Activated CD4-positive, CD25-positive, alpha-beta regulatory T cell treated with anti-CD3 and anti-CD28 coated beads, Interleukin-2, amount 50 U/mL, for 72 hours (primary cell): Measurements from ENCODE around the gene DHH.
"Not testable (repeated sequence)": the region's sequence is repeated elsewhere in the genome, so short reads cannot be mapped to it uniquely, and the experiment has no call there.

Source experiments
- DNase-seq: peaks from one replicate; pipeline ENCODE4 v3.0.0; 2021

Gene DHH

DNA sequence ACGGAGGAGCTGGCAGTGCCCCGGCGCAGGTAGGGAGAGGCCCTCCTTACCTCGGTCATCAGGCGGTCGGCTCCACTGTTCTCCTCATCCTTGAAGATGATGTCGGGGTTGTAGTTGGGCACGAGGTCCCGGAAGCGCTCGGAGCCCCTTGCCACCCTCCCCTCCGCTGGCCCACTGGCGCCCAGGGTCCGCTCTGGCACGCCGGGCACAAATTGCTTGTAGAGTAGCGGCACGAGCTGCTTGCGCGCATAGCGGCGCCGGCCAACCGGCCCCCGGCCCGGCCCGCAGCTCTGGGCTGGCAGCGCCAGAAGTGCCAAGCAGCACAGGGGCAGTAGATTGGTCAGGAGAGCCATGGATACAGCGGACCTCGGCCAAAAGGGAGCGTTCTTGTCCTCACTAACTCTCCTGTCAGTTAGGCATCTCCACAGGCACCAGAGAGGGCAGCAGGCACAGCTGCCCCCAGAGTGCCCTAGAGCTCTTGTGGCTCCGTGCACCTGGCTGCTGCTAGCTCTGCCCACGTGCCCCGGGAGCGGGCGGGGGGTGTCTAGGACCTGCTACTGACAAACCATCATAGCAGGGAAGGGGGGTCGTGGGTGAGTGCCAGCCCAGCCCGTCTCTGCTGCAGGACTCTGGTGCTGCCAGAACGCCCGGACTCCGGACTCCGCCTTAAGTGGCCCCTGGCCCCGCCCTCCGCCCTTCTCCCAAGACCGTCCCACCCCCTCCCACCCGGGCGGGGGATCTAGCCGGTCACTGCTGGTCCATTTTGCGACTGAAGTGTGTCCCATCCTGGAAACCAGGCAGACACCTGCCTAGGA lies at the start of gene DHH:
DHH (minus strand) TSS at position 642 of the 815 bp plus-strand sequence; CDS start at position 353, 289 bp downstream.
- no peak for DNase-seq

DNA sequence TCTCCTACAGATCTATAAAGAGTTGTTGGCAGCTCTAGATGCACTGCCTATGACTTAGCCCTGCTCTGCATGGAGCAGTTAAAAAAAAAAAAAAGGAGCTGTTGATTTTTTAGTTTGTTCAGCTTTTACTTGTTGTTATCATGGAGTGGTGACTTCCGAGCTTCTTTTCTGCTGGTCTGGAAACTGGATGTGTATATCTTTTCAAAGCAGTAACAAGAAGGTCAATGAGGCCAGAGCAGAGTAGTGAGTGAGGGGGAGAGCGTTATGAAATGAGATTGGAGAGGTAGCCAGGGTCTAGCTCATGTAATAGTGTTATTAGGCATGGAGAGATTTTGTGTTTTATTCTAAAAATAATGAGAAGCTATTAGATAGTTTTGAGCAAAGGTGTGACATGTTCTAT lies 49.8 kb upstream of the DHH start:
- no peak for DNase-seq

DNA sequence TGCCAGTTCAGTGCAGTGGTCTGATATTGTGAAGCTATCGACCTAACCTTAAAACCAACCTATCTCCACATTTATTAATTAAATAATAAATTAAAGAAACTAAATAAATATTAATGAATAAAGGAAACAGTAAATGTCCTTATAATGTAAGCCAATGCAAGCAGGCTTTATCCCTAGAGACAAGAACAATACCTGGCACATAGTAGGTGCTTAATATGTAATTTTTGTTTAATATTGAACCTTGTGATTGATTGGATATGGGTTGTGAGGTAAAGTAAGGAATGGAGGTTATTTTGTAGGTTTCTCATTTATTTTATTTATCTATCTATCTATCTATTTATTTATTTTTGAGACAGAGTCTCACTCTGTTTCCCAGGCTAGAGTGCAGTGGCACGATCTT lies 44.4 kb upstream of the DHH start:
- no peak for DNase-seq

DNA sequence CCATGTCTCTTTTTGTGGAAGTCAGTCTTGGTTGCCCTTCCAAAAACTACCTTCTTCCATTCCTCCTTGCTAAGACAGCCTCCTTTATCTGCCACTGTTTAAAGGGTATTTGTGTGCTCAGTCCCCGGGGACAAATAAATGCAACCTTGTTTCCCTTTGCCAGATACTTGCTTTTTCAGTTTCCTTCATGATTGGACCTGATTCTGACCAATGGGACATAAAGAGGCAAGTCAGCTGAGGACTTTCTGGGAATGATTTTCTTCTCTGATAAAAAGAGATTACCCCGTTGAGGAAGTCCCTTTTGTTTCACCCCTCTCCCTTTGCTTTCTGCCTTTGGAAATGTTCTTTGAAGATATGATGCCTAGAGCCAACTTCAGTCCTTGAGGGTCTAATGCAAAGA lies 44.0 kb upstream of the DHH start:
- no peak for DNase-seq

DNA sequence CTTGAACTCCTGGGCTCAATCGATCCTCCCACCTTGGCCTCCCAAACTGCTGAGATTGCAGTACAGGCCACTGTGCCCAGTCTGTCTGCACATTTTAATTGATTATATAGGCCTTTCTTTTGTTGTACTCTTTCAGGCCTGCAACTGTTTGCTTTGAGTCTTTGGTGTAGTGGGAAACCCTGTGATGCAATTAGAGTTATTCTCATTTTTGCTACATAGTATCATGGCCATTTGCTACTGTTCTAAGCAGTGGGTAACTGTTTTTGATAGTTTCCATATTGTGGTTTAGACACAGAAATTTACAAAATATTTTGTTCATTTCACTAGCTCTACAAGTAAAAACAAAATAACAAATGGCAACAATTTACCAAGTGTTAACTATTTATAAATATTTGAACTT lies 42.9 kb upstream of the DHH start:
- DNase-seq = no peak

DNA sequence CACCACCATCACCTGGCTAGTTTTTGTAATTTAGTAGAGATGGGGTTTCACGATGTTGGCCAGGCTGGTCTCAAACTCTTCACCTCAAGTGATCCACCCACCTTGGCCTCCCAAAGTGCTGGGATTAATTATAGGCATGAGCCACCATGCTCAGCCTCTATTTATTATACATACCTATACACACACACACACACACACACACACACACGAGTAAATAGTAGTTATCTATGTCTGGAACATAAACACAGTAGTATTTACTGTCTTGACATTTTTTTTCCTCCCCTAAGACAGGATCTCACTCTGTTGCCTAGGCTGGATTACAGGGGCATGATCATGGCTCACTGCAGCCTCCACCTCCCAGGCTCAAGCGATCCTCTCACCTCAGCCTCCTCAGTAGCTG lies 42.4 kb upstream of the DHH start:
- not testable (repeated sequence) for DNase-seq

DNA sequence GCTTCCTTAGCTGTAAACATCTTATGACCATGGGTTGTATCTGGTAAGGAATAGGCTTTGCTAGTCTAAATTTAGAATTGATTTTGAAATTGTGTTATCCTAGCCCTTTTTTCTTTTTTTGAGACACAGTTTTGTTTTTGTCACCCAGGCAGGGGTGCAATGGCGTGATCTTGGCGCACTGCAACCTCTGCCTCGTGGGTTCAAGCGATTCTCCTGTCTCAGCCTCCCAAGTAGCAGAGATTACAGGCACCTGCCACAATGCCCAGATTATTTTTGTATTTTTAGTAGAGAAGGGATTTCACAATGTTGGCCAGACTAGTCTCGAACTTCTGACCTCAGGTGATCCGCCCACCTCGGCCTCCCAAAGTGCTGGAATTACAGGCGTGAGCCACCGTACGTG lies 39.0 kb upstream of the DHH start:
- DNase-seq = no peak

DNA sequence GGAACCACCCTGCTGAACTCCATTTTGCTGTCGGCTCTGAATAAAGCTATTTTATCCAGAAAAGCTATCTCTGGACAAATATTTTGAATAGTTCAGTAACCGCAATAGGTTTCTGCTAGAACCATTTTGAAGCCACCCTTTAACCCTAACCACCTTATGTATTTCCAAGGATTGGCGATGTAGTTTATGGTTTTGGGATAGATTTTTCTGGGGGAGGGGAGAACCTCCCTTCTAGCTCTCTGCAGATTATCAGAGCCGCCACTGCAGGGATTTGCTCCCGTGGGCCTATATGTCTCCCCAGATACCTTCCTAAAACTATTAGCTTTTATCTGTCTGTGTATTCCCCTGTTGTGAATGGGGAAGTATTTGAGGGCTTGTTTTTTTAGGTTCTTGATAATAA lies 38.4 kb upstream of the DHH start:
- DNase-seq = no peak

DNA sequence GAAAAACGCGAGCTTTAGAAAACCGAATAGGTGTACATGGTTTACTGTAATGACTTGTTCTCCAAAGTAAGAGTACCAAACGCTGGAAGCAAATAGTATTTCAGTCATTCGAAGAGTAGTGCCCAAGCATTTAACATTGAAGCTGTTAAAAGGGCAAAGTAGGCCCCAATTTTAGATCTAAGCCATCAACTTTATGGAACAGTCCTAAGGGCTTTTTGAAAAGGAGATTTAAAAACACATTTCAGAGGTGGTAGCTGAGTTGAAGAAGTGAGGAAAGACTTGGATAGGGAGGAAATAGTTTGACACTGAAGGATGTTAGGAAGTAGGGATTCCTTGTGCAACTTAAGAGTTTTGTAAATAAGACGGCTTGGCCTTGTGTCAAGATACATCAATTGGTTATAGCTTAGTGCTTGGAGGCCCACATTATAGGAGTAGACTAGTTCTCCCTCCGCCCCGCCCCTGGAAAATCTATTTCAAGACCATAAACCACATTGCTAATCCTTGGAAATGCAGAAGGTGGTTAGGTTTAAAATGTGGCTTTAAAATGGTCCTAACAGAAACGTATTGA lies 37.4 kb upstream of the DHH start:
- no peak for DNase-seq

DNA sequence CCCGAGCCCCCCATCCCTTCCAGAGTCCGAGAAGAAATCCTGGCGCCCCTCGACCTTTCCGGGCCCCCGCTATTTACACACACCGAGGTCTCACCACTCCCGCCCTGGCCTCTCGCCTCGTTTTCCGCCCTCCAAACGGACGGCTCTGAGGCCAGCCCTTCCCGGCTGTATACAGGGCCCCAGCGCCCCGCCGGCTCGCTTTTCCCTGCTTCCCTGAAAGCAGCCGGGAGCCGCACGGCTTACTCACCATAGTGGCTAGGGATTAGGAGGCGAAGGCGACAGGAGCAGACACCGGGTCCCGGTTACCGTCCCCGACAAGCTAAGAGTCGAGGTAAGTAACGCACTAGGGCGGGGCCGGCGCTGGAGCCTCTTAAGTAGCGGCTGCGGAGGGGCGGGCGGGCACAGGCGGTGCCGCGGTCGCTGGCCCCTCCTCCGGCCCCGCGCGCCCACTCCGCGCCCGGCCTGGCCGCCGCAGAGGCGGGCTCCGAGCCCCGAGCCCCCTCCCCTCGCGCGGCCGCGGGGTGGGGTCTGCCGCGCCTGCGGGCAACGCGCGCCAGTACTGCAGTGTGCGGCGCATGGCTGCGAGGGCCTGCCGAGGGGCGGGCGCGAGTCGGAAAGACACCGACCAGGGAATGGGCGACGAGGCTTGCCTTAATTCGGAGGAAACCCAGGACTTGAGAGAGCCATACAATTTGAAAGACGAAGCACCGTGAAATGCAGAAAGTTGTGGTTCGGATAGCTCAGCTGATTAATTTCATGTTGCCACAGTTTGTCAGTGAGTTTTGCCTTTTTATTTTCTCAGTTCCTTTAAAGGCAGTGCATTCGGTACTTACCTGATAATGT lies 36.7 kb upstream of the DHH start, which contains the start of gene TUBA1B:
TUBA1B (minus strand) TSS at position 345 of the 843 bp plus-strand sequence; CDS start at position 250, 95 bp downstream.
- peak; percentile 94 for DNase-seq

DNA sequence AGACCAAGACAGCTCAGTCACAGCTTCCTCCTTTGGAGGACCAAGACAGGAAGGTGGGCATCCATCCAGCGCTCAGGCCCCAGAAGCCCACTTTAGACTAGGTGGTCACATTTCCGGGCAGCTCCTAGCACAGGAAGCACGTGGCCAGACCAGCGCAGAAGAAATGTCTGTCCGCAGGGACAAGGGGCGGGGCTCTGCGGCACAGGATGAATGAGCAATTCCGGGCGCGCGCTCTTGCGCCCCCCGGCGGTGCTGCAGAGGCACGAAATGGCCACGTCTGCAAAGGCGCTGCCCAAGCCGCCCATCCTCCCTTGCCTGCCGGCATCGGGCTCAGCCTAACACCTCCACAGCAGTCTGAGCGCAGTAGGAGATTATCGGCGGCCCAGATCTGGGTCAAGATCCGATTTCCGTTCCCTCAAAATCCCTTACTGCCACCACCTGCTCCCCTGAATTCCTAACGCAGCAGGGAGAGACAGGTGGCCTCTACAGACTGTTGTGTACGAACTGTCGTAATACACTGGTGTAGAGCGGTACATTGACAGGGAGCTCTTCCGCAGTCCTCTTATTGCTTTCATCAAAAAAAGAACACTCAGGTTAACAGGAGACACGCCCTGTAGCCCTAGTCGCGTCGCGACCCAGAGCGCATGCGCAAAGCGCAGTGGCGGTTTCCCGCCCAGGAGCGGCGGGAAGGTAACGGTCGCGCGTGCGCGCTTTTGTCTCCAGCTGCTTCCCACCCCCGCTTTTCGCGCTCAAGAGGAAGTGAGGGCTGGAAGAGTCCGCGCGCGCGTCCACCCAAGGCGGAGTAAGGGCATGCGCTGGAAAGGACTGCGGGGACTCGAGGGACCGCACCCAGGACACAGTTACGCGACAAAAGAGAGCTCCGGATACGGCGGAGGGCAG lies 35.8 kb upstream of the DHH start:
- DNase-seq = peak; percentile 94

DNA sequence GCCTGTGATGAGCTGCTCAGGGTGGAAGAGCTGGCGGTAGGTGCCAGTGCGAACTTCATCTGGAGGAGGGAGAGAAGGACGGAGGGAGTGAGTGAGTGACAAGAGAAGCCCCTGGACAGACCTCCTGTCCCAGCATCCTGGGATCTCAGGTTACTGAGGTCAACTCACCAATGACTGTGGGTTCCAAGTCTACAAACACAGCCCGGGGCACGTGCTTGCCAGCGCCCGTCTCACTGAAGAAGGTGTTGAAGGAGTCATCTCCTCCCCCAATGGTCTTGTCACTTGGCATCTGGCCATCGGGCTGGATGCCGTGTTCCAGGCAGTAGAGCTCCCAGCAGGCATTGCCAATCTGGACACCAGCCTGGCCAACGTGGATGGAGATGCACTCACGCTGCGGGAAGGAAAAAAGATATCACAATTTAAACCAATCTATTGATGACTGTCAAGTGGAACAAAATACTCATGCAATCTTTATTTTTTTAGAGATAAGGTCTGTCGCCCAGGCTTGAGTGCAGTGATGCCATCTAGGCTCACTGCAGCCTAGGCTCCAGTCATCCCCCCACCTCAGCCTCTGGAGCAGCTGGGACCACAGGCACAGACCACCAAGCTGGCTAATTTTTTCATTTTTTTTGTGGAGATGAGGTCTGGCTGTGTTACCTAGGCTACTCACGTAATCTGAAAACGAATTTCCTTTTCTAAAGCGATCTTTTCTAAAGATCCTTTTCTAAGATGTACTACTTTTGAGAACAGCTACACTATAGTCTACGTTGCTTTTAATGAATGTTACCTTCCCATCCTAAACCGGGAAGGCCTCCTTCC lies 34.9 kb upstream of the DHH start:
- DNase-seq = no peak

DNA sequence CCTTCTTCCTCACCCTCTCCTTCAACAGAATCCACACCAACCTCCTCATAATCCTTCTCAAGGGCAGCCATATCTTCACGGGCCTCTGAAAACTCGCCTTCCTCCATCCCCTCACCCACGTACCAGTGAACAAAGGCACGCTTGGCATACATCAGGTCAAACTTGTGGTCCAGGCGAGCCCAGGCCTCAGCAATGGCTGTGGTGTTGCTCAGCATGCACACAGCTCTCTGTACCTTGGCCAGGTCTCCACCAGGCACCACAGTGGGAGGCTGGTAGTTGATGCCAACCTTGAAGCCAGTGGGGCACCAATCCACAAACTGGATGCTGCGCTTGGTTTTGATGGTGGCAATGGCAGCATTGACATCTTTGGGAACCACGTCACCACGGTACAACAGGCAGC lies 33.4 kb upstream of the DHH start:
- not testable (repeated sequence) for DNase-seq

DNA sequence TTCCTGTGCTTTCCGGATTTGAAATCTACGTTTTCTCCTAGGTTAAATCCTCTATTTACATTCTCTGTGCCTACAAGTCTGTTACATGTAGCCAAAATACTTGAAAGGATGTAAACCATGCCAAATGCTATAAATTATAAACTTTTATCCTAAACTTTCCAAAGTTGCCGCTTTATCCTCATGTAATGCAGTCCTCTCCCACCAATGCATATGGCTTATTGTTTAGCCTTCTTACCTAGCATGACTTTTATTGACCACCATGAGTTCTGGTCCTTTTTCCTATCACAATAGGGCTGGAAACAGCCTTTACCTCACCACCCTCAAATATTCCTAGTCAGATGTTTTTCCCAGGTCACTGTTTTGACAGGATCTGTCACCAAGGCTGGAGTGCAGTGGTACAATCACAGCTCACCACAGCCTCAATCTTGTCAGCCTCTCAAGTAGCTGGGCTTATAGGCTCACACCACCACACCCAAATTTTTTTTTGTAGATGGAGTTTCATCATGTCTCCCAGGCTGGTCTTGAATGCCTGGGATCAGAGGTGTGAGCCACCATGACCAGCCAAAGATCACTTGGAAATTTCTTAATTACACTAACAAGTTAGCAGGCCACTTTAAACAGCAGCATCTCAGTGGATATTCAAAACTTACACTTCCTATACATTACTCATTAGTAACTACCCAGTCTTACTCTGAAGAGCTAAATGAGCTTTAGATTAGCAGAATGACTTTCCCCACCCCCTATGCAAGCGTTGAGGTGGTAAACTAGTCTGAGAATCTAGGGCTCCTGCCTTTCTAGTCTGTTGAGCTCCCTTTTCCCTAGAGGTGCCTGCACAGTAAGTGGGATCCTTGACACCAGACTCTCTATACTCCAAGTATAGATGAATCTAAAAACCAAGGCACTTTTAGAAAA lies 32.5 kb upstream of the DHH start:
- DNase-seq = no peak

DNA sequence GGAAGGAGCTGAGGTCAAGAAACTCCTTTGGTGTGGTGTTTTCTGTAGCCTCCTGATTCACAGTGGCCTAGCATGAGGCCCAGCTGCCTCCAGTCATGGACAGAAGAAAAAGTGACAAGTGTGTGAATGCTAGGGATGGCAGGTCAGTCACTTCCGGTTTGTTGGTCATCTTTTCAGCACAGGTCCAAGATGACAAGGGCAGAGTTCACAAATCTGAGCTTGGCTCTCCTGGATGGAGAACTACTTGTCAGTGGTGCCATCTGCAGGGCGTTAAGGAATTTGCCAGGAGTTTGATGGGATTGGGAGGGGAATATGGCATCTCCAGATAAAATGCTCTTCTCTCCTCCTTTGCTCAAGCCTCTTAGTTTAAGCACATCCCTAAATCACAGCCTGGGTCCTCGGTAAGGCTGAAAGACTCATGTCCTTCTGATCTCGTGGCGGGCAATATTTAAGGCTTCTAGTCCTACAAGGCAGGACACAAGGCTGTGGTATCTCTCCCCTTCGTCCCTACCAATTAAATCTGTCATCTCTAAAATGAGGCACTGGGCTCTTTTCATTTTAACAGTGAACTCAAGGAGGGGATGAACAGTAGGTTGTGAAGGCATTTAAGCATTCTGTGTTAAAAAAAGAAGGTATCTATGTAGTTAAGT lies 26.6 kb upstream of the DHH start:
- no peak for DNase-seq

DNA sequence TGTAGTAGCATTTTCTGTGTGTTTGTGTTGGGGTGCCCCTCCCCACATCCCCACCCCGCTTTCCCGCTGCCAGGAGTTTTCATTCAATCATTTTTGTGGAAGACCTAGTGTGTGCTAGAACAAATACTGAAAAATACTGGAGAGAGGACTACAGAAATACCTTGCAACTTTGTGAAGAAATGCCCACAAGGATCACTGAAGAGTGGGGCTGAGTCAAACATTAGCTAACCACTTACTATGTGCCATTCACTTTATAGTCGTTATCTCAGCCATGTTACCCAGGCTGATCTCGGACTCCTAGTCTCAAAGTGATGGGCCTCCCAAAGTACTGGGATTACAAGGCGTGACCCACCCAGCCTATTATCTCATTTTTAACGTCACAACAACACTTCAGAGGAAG lies 16.6 kb upstream of the DHH start:
- DNase-seq = no peak

DNA sequence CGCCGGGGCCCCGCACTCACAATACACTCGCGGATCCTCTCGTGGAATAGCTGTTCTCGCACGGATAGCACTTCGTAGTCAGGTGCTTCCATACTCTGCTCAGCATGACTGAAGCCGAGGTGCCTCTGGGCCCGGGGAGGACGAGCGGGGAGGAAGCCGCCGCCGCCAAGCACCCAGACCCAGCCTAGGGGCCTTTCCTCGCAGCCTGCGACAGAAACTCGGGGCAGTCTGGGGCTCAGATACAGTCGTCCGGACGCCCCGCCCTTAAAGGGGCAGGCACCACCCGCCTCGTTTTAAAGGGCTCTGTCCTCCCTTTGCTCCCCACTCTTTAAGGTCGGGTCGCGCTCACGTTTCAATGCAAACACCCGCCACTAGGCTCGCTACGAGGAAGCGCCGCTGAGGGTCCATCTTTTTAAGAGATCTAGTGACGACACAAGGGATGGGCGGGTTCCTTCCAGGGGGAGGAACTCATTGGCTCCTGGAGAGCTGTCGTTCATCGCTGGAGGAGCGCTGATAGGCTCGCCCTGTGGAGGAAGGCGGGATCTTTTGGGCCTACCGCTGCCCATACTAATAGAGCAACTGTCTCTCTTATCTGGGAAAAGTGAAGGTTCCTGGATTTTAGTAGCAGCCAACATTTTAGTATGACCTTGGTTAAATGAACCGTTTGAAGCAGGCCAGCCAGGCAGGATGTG lies 16.0 kb upstream of the DHH start, which contains the start of gene LMBR1L:
LMBR1L (minus strand) TSS at position 384 of the 692 bp plus-strand sequence; CDS start at position 92, 292 bp downstream.
- DNase-seq = peak; percentile 91

DNA sequence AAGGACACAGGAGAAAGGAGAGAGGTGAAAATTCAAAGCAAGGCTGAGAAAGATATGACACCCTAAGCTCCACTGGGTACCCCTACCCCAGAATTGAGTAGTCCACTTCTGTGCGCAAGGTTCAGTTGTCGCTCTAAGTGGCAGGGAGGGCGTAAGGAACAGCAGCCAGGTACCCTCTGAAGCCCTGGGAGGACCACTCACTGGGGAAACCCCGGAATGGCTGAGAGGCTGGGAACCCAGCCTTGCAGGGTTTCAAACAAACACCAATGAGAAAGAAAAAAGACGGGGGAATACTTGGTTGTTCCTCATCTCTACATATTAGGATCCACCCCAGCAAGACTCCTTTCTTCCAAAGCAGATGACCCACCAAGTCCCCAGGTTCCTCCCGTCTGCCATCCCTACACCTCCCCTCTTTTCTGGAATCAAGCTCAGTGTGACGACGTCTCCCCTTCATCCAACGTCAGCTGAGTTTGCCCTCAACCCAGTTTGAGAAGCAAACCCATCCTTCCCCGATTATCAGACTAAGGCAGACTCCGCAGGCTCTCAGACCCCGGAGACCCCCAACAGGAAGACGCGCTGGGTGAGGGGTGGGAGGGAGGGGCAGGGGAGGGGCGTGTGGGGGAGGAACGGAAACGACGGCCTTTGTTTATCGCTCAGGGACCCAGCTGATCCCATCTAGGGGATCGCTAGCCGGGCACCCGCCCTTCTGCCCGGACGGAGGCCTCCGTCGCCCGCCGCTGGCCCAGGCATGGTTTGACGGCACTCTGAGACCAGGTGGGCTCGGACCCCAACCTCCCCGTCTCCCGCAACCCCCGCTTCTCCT lies 15.3 kb upstream of the DHH start:
- DNase-seq = no peak
